ENCODE data around the gene EXOSC5.

The EXOSC5 gene

DNA sequence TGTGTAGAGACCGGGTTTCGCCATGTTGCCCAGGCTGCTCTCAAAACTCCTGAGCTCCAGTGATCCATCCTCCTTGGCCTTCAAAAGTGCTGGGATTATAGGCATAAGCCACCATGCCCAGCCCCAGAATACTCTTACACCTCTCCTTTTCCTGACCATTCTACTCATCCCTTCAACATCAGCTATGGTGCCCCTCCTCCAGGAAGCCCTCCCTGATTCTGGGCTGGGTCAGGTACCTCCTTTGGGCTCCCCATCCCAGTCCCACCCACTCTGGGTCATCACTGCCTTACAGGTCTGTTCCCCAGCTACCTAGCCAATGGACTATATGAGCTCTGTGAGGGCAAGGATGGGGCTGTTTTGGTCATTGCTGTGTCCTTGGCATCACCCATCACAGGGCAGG lies 53.0 kb downstream of the EXOSC5 start:
- H3K4me3 ChIP-seq (ENCODE audit: low read depth, low read length), result no peak overlapping the region
- TF ChIP-seq, protein P1, sequence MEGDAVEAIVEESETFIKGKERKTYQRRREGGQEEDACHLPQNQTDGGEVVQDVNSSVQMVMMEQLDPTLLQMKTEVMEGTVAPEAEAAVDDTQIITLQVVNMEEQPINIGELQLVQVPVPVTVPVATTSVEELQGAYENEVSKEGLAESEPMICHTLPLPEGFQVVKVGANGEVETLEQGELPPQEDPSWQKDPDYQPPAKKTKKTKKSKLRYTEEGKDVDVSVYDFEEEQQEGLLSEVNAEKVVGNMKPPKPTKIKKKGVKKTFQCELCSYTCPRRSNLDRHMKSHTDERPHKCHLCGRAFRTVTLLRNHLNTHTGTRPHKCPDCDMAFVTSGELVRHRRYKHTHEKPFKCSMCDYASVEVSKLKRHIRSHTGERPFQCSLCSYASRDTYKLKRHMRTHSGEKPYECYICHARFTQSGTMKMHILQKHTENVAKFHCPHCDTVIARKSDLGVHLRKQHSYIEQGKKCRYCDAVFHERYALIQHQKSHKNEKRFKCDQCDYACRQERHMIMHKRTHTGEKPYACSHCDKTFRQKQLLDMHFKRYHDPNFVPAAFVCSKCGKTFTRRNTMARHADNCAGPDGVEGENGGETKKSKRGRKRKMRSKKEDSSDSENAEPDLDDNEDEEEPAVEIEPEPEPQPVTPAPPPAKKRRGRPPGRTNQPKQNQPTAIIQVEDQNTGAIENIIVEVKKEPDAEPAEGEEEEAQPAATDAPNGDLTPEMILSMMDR (IDR thresholded peaks at IDR 0.05; ENCODE audit: borderline replicate concordance, insufficient read depth, low read depth, low read length), result no peak

GRCh38 chr19:41341669-41342490 lies 55.3 kb downstream of the EXOSC5 start:
- TF ChIP-seq, protein P1 (IDR thresholded peaks at IDR 0.05; ENCODE audit: borderline replicate concordance, insufficient read depth, low read depth, low read length), result no peak
- H3K4me3 ChIP-seq (ENCODE audit: low read depth, low read length), result no peak overlapping the region

DNA sequence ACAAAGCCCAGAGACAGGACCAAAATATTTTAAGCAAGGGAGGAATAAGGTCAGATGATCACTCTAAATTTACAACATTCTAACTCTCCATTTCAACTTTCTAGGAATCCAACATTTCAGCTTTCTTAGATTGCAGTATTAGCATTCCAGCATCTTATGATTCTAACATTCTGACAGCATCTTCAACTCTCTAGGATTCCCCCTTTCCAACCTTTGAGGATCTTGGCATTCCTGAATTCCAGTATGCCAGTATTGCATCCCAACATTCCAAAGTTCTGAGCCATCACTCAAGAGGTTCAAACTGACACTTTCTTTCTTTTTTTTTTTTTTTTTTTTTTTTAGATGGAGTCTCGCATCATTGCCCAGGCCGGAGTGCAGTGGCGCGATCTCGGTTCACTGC lies 57.2 kb downstream of the EXOSC5 start:
- TF ChIP-seq, protein P1 (IDR thresholded peaks at IDR 0.05; ENCODE audit: borderline replicate concordance, insufficient read depth, low read depth, low read length), result no peak
- no peak overlapping the region for H3K4me3 ChIP-seq (ENCODE audit: low read depth, low read length)
